K562 (cell line): ENCODE data around the gene WNT2. TPM values are rescaled to one million over a fixed set of nuclear protein-coding genes. Genes with fewer than 3 reads are reported as not detected.

Experiments
- ATAC-seq: fragments of 200-7000 bp; cut with Tn5 transposase; 3 replicates; pipeline ENCODE4 v1.9.1; 2020; ENCODE audit warnings: moderate library complexity
- BruUV-seq: library from RNA; stranded (reverse); fragments of 400-500 nt; replicated peaks from 2 replicates; lab custom pipeline; 2021; lab: Mats Ljungman, UMichigan
- CTCF ChIA-PET: fragments of 300-600 bp; formaldehyde crosslinking; extraction: SDS; loops from one replicate; lab custom pipeline; 2021; ENCODE audit warnings: low intra/inter-chr PET ratio; lab: Yijun Ruan, JAX
- POLR2A ChIA-PET: fragments of 300-600, 350-650 bp; sonication (Branson Sonifier 250); formaldehyde crosslinking; extraction: SDS; loops from one replicate; lab custom pipeline; 2021; ENCODE audit warnings: antibody characterized with exemption, inconsistent platforms; lab: Yijun Ruan, JAX
- DNase-seq, 4 experiments: peaks; one replicate each; pipeline versions ENCODE4 v3.0.0 to v3.0.0-alpha.2; 2011 to 2018; ENCODE audit warnings: low spot score in 3 of 4, mixed read lengths in 3 of 4; ENCODE audit errors: extremely low read depth in 1 of 4
- FAIRE-seq: peaks from 2 replicates; lab custom pipeline; 2011; peaks lifted over from hg19 to GRCh38; lab: Jason Lieb, UNC
- H2AFZ ChIP-seq: 2 replicates; pipeline ENCODE4 v1.6.0; 2011; ENCODE audit warnings: low read depth, low read length, control low read depth, inconsistent platforms
- H3K27ac ChIP-seq: fragments of 200-600 bp; 3 replicates; pipeline ENCODE4 v1.8.0; 2011; ENCODE audit warnings: low read depth, mild to moderate bottlenecking, control low read depth, inconsistent platforms, low read length, moderate library complexity, mixed read lengths; ENCODE audit errors: extremely low read depth
- H3K27me3 ChIP-seq, 2 experiments: fragments of 300-600 bp in 1 of 2; 2 replicates in 1 of 2; 3 replicates in 1 of 2; pipeline versions ENCODE4 v1.6.0 to v1.8.0; 2011; ENCODE audit warnings: inconsistent platforms in 2 of 2, low read length in 2 of 2, mild to moderate bottlenecking in 1 of 2, mixed read lengths in 1 of 2, moderate library complexity in 1 of 2; ENCODE audit not compliant: control insufficient read depth in 2 of 2, insufficient read depth in 2 of 2
- H3K36me3 ChIP-seq: fragments of 300-600 bp; 3 replicates; pipeline ENCODE4 v1.8.0; 2011; ENCODE audit warnings: mild to moderate bottlenecking, low read length, inconsistent platforms; ENCODE audit not compliant: control insufficient read depth, insufficient read depth
- H3K4me1 ChIP-seq, 2 experiments: fragments of 200-600 bp in 1 of 2; replicated peaks in 1 of 2; 2 replicates in 1 of 2; 3 replicates in 1 of 2; pipeline versions ENCODE4 v1.5.1 to v1.8.0; 2011; ENCODE audit warnings: inconsistent platforms in 2 of 2, low read length in 2 of 2, mild to moderate bottlenecking in 1 of 2, mixed read lengths in 1 of 2, moderate library complexity in 1 of 2; ENCODE audit not compliant: control insufficient read depth in 2 of 2, insufficient read depth in 2 of 2
- H3K4me2 ChIP-seq: 2 replicates; pipeline ENCODE4 v1.6.1; 2011; ENCODE audit warnings: low read length, control low read depth, inconsistent platforms, mixed read lengths; ENCODE audit not compliant: insufficient read depth
- H3K4me3 ChIP-seq: fragments of 200-600 bp; sonication (generic), shearing (Covaris generic); 2 replicates; pipeline ENCODE4 v1.5.1; 2016; ENCODE audit warnings: control low read depth, inconsistent platforms
- H3K79me2 ChIP-seq: fragments of 200-600 bp; 3 replicates; pipeline ENCODE4 v1.8.0; 2011; ENCODE audit warnings: low read length, inconsistent platforms; ENCODE audit not compliant: control insufficient read depth, insufficient read depth
- H3K9ac ChIP-seq, 2 experiments: 2 replicates each; pipeline versions ENCODE4 v1.6.0 to v1.6.1; 2011; ENCODE audit warnings: low read depth in 2 of 2, low read length in 2 of 2, control low read depth in 1 of 2, inconsistent platforms in 1 of 2, mild to moderate bottlenecking in 1 of 2, mixed read lengths in 1 of 2; ENCODE audit not compliant: insufficient read depth in 1 of 2
- H3K9me1 ChIP-seq: one replicate; pipeline ENCODE4 v1.6.0; 2011; ENCODE audit warnings: inconsistent platforms, mild to moderate bottlenecking, low read length, moderate library complexity; ENCODE audit not compliant: control insufficient read depth, insufficient read depth
- H3K9me3 ChIP-seq: replicated peaks from 2 replicates; pipeline ENCODE4 v1.5.1; 2011; ENCODE audit warnings: low read depth, low read length, inconsistent platforms; ENCODE audit not compliant: control insufficient read depth, insufficient read depth
- H4K20me1 ChIP-seq: replicated peaks from 2 replicates; pipeline ENCODE4 v1.6.1; 2011; ENCODE audit warnings: low read length, inconsistent platforms, mixed read lengths; ENCODE audit not compliant: control insufficient read depth, insufficient read depth
- DPF2 ChIP-seq: fragments of 450-650 bp; IDR thresholded peaks from 2 replicates; pipeline ENCODE4 v1.6.1; 2016
- TRIM24 ChIP-seq, 2 experiments: fragments of 450-650 bp; IDR thresholded peaks; 2 replicates each; pipeline ENCODE4 v1.6.1; 2016
- WGBS: fragments of 100-300 bp; shearing (Covaris generic); methylation state at CpG from one replicate; pipeline ENCODE4 v1.1.6; 2016; ENCODE audit warnings: low coverage, mixed read lengths; ENCODE audit not compliant: insufficient coverage; ENCODE audit errors: missing lambda C conversion rate; 5-methylcytosine and 5-hydroxymethylcytosine counted together
- in situ Hi-C: fragments of 300-500 bp; cut with MboI; formaldehyde crosslinking; loops from 4 replicates; pipeline ENCODE4 v1.15.0; 2018; ENCODE audit warnings: inconsistent platforms, mixed read lengths
- intact Hi-C: fragments of 100-400 bp; cut with micrococcal nuclease; formaldehyde crosslinking; loops from 2 replicates; pipeline ENCODE4 v1.14.2; 2022
- polyA plus RNA-seq, 8 experiments: library from polyadenylated mRNA; depleted of rRNA in 4 of 8; stranded (reverse) in 5 of 8; unstranded in 3 of 8; fragments of >200 nt; fragmentation: Nextera tagmentation in 2 of 8; fragmentation: Illumina TruSeq in 1 of 8; extraction: Ambion mirVana in 2 of 8; extraction: Trizol in 1 of 8; gene quantifications; 2 replicates each; pipeline versions ENCODE4 v1.2.1 to v1.2.3, GENCODE V29; 2011 to 2014; ENCODE audit warnings: inconsistent platforms in 1 of 8, missing spikeins in 1 of 8
- total RNA-seq, 7 experiments: library from RNA; depleted of rRNA in 6 of 7; stranded (reverse); fragments of >200 nt in 6 of 7; fragmentation: Illumina TruSeq in 2 of 7; extraction: Trizol in 2 of 7; gene quantifications; 2 replicates each; pipeline versions ENCODE4 v1.2.1 to v1.2.3, GENCODE V29; 2011 to 2021; ENCODE audit warnings: low replicate concordance in 1 of 7
- TF ChIP-seq, protein P1 (sequence below): fragments of 450-650 bp; formaldehyde crosslinking; conservative IDR thresholded peaks from 2 replicates; pipeline ENCODE4 v1.4.0; 2022; ENCODE audit warnings: mild to moderate bottlenecking, missing genetic modification characterization
- TF ChIP-seq, protein P2 (sequence below): sonication (generic); formaldehyde crosslinking; IDR thresholded peaks from 2 replicates; pipeline ENCODE4 v1.9.0; 2022; ENCODE audit warnings: mild to moderate bottlenecking, missing genetic modification reagents

WNT2 gene
- total and polyA plus RNA-seq, 9 of the 15 experiments (the other 6 are each of a cell fraction or from before 2014, with no cell fraction given), result 0.04 TPM; not detected in 8

DNA sequence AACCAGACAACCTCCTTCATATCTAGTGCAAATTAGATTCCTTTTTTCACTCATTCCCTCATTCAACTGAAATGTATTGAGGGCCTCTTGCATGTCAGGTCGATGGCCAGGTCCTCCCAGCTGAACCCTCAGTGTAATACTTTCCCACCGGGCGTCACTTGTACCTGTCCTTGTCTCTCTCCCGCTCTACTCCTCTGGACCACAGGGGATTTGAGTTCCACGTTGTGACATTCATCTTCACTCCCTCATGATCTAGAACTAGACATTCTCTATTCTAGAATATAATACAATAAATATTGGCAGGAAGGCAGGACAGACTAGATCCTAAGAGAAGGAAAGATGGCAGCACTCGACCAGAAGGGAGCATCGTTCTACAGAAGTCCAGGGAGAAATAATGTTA lies 83.9 kb downstream of the WNT2 start (continued):
- TF ChIP-seq, protein P1, sequence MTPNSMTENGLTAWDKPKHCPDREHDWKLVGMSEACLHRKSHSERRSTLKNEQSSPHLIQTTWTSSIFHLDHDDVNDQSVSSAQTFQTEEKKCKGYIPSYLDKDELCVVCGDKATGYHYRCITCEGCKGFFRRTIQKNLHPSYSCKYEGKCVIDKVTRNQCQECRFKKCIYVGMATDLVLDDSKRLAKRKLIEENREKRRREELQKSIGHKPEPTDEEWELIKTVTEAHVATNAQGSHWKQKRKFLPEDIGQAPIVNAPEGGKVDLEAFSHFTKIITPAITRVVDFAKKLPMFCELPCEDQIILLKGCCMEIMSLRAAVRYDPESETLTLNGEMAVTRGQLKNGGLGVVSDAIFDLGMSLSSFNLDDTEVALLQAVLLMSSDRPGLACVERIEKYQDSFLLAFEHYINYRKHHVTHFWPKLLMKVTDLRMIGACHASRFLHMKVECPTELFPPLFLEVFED (CRISPR knock-in tag), result no peak
- no peak for TF ChIP-seq DPF2

DNA sequence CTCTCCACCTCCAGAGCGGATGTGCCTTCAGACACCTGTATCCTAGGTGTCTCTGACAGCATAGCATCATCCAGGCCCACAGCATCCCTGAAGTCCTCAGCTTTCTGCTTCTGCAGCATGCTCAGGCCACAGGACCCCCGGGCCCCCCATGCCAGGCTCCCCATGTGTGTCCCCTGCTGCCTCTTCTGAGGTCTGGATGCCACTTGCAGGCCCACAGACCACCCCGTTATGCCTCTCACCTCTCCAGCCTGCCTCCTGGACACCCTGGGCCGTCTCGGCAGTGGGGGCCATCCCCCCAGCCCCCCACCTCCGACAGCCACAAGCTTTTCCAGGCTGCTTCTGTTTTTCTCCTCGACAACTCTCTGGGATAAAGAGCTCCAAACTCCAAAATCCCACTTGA lies 84.4 kb downstream of the WNT2 start:
- Histone ChIP-seq H3K9me1 (no peaks in the 10 kb centered on the region), H3K27ac (no peak overlapping the region), H3K9me3 (no peaks in the 10 kb centered on the region), H2AFZ (no peak overlapping the region), H3K27me3 (peaks cover 0 to 21% of the 10 kb centered on the region in 2 experiments; a peak in 3 of 5 replicates), H3K9ac (no peak overlapping the region; a peak in 1 of 4 replicates), H3K4me1 (no peaks in the 10 kb centered on the region), H4K20me1 (no peaks in the 10 kb centered on the region), H3K79me2 (no peaks in the 10 kb centered on the region), H3K36me3 (no peaks in the 10 kb centered on the region), H3K4me3 (no peak overlapping the region), H3K4me2 (no peak overlapping the region)
- DNase-seq (no peak), ATAC-seq (no peak), FAIRE-seq (no peak)
- CTCF ChIA-PET, result no interaction called here
- 2% methylated on average over 7 of the region's 7 CpGs for WGBS
- in situ Hi-C loops, result no loop called here
- POLR2A ChIA-PET, result interaction anchor here (0.6 to 0.8 kb wide), 3 partner anchors 11 to 155 kb away, joined by 3 read pairs; no protein-coding TSS in a partner anchor
- TF ChIP-seq, protein P2, sequence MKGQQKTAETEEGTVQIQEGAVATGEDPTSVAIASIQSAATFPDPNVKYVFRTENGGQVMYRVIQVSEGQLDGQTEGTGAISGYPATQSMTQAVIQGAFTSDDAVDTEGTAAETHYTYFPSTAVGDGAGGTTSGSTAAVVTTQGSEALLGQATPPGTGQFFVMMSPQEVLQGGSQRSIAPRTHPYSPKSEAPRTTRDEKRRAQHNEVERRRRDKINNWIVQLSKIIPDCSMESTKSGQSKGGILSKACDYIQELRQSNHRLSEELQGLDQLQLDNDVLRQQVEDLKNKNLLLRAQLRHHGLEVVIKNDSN (CRISPR knock-in tag), result no peak
- no peak for TF ChIP-seq TRIM24 (IDR thresholded peaks at IDR 0.05)
- intact Hi-C loops, result no loop called here
- no TSS peak for BruUV-seq
